Measurements from ENCODE around the gene RDH5. TPM values are rescaled to one million over a fixed set of nuclear protein-coding genes. Genes with fewer than 3 reads are reported as not detected.

The RDH5 gene
- total and polyA plus RNA-seq, 4 donors: 3.1 to 5.4 (median 3.9) TPM

Small RNAs within 50 kb of the gene (small RNA-seq; reads per million reads assigned to genes)
- gene AC009779.1 (ENCODE audit: low replicate concordance) (not detected), gene RF00017 (ENCODE audit: low replicate concordance) (not detected)

Other genes with a start within 250 kb of the RDH5 start
- gene OR6C68, start 228.0 kb upstream of the RDH5 start, total RNA-seq: not detected
- not detected for gene OR6C68, start 228.0 kb upstream of the RDH5 start, polyA plus RNA-seq
- gene OR6C4, start 170.8 kb upstream of the RDH5 start, total RNA-seq: not detected
- gene OR6C4, start 170.8 kb upstream of the RDH5 start, polyA plus RNA-seq: not detected
- not detected for gene OR2AP1, start 147.9 kb upstream of the RDH5 start, total RNA-seq
- gene OR2AP1, start 147.9 kb upstream of the RDH5 start, polyA plus RNA-seq: not detected
- not detected for gene OR10P1, start 83.5 kb upstream of the RDH5 start, total RNA-seq
- not detected for gene OR10P1, start 83.5 kb upstream of the RDH5 start, polyA plus RNA-seq
- 10 to 100 TPM; 13.5 to 28.4 TPM for gene ITGA7, start 12.5 kb upstream of the RDH5 start, total RNA-seq
- gene ITGA7, start 12.5 kb upstream of the RDH5 start, polyA plus RNA-seq: 10 to 100 TPM in 1 of 2 donors, 1 to 10 TPM in 1; 8.2 to 22.0 TPM
- 100 to 1,000 TPM in 1 of 2 donors, 10 to 100 TPM in 1; 53.9 to 132 TPM for gene BLOC1S1, start 4.3 kb upstream of the RDH5 start, total RNA-seq
- gene BLOC1S1, start 4.3 kb upstream of the RDH5 start, polyA plus RNA-seq: 100 to 1,000 TPM; 351 to 374 TPM
- gene CD63, start 8.6 kb downstream of the RDH5 start, total RNA-seq: 1,000 to 10,000 TPM in 1 of 2 donors, 100 to 1,000 TPM in 1; 516 to 1,425 TPM
- 1,000 to 10,000 TPM; 1,829 to 2,824 TPM for gene CD63, start 8.6 kb downstream of the RDH5 start, polyA plus RNA-seq
- gene GDF11, start 22.7 kb downstream of the RDH5 start, total RNA-seq: 1 to 10 TPM; 2.8 to 8.3 TPM
- 1 to 10 TPM in 1 of 2 donors, under 1 TPM in 1; 0.93 to 3.5 TPM for gene GDF11, start 22.7 kb downstream of the RDH5 start, polyA plus RNA-seq
- 10 to 100 TPM; 51.9 to 76.7 TPM for gene SARNP, start 97.3 kb downstream of the RDH5 start, total RNA-seq
- gene SARNP, start 97.3 kb downstream of the RDH5 start, polyA plus RNA-seq: 100 to 1,000 TPM in 1 of 2 donors, 10 to 100 TPM in 1; 87.7 to 102 TPM
- gene ORMDL2, start 97.6 kb downstream of the RDH5 start, total RNA-seq: 10 to 100 TPM; 22.4 to 69.2 TPM
- 10 to 100 TPM; 94.6 to 98.1 TPM for gene ORMDL2, start 97.6 kb downstream of the RDH5 start, polyA plus RNA-seq
- 10 to 100 TPM; 24.9 to 33.0 TPM for gene DNAJC14, start 109.2 kb downstream of the RDH5 start, total RNA-seq
- 10 to 100 TPM; 15.8 to 30.7 TPM for gene DNAJC14, start 109.2 kb downstream of the RDH5 start, polyA plus RNA-seq
- 10 to 100 TPM in 1 of 2 donors, 1 to 10 TPM in 1; 9.6 to 53.9 TPM for gene MMP19, start 122.5 kb downstream of the RDH5 start, total RNA-seq
- gene MMP19, start 122.5 kb downstream of the RDH5 start, polyA plus RNA-seq: 10 to 100 TPM in 1 of 2 donors, 1 to 10 TPM in 1; 9.3 to 92.1 TPM
- gene PYM1, start 207.5 kb downstream of the RDH5 start, total RNA-seq: 10 to 100 TPM; 32.0 to 32.3 TPM
- 10 to 100 TPM; 37.7 to 44.9 TPM for gene PYM1, start 207.5 kb downstream of the RDH5 start, polyA plus RNA-seq
- gene DGKA, start 210.8 kb downstream of the RDH5 start, total RNA-seq: 10 to 100 TPM; 33.7 to 41.1 TPM
- gene DGKA, start 210.8 kb downstream of the RDH5 start, polyA plus RNA-seq: 10 to 100 TPM; 19.3 to 28.0 TPM
- gene PMEL, start 245.6 kb downstream of the RDH5 start, total RNA-seq: 1 to 10 TPM in 1 of 2 donors, under 1 TPM in 1; 0.43 to 1.7 TPM
- 1 to 10 TPM; 1.0 to 1.1 TPM for gene PMEL, start 245.6 kb downstream of the RDH5 start, polyA plus RNA-seq
- gene CDK2, start 246.4 kb downstream of the RDH5 start, total RNA-seq: 10 to 100 TPM; 27.4 to 28.0 TPM
- 10 to 100 TPM; 13.0 to 25.5 TPM for gene CDK2, start 246.4 kb downstream of the RDH5 start, polyA plus RNA-seq